Stimulated activated CD8-positive, alpha-beta memory T cell treated with anti-CD3 and anti-CD28 coated beads, Interleukin-4, amount 100 ng/mL, for 4 hours (primary cell): ENCODE results near the gene METTL16.
"Not testable (repeated sequence)": the region's sequence is repeated elsewhere in the genome, so short reads cannot be mapped to it uniquely, and the experiment has no call there.

Experiments used
- DNase-seq, 2 donors: peaks; one replicate each; pipeline ENCODE4 v3.0.0-alpha.2; 2020; ENCODE audit warnings: low read depth in 2 of 2, low spot score in 1 of 2

METTL16 gene

DNA sequence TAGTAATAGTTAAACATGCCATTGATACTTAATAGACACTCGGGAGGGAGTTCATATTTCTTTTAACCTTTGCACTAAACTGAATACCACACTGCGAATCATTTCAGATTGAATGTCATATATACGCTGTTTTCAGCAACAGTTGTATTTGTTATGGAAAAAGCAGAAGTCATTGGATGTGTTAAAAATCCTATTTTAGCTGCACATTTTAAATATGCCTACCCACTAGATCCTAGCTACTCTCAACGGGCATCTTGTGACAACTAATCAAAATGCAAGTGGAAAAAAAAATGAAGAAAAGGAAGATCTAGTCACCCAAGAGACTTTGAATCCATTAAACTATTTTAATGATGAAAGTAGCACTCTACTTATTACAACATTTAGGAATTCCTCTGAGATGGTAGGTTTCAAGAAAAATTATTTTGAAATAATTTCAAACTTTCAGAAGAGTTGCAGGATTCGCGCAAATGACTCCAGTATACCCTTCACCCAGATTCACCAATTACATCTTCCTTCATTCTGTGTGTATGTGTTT, 59.4 kb downstream of the METTL16 start:
- DNase-seq = no peak

DNA sequence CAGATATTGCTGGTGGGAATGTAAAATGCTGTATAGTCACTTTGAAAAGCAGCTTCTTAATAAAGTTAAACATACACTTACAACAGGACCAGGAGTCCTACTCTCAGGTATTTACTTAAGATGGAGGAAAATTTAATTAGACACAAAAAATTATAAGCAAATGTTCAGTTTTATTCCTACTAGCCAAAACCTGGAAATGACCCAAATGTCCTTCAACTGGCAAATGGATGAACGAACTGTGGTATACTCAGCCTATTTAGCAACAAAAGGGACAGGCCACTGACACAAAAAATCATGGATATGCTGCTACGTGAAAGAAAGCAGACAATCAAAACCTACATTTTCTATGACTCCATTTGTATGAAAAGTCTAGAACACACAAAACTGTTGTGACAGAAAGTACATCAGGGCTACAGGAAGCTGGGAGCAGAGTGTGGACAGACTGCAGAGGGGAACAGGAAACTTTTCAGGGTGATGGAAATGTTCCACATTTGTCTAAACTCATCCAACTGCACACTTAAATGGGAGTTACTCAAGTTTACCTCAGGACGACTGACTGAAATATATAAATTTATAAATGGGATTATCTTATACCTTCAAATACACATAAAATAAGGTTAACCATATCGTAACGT, 61.6 kb downstream of the METTL16 start:
- DNase-seq = no peak

DNA sequence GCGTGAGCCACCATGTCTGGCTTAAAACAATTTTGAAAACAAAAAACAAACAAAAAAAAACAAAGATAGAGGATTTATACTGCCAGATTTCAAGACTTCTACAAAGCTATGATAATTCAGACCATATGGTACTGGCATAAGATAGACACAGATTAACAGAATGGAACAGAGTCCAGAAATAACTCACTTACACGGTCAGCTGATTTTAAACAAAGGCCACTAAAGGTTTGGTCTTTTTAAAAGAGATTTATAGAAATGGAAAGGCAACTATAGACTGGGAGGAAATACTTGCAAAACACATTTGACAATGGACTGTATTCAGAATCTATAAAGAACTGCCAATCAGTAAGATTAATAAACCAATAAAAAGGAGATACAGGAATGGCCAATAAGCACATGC, 62.2 kb downstream of the METTL16 start:
- no peak for DNase-seq

DNA sequence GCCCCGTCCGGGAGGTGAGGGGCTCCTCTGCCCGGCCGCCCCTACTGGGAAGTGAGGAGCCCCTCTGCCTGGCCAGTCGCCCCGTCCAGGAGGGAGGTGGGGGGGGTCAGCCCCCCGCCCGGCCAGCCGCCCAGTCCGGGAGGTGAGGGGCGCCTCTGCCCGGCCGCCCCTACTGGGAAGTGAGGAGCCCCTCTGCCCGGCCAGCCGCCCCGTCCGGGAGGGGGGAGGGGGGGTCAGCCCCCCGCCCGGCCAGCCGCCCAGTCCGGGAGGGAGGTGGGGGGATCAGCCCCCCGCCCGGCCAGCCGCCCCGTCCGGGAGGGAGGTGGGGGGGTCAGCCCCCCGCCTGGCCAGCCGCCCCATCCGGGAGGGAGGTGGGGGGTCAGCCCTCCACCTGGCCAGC, 64.2 kb downstream of the METTL16 start:
- not testable (repeated sequence) for DNase-seq

DNA sequence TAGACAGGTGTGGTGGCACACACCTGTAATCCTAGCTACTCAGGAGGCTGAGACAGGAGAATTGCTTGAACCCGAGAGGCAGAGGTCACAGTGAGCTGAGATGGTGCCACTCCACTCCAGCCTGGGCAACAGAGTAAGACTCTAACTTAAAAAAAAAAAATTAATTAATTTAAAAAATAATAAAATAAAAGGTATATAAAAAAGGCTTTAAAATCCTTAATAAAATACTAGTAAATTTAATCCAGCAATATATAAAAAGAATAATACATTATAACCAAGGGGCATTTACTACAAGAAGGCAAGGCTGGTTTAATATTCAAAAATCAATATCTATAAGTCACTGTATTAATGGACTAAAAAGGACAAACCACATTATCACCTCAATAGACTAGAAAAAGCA, 66.0 kb downstream of the METTL16 start:
- no peak for DNase-seq

DNA sequence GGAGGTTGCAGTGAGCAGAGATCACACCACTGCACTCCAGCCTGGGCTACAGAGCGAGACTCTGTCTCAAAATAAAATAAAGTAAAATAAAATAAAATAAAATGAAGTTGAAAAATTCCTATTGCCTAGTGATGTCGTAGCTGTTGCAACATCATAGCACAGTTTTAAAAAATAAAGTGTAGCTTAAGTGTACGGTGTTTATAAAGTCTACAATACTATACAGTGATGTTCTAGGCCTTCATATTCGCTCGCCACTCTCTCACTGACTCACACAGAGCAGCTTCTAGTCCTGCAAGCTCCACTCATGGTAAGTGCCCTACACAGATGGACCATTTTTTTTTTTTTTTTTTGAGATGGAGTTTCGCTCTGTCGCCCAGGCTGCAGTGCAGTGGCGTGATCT, 67.3 kb downstream of the METTL16 start:
- DNase-seq = no peak

DNA sequence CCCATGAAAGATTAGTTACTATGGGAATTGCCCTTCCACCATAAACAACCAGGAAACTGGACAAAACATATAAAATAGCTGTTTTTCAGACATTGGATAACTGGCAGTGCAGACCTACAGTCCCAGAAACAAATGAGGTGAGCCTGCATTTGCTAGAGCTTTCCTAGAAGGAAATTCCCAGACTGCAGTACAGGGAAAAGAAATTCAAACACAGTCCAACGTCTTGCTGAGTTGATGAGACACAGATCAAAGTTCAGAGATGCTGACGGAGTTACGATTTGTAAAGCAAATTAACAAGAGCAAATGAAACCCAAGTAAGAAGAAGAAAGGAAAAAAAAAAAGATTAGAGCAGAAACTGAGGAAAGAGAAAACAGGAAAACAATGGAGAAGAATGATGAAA, 69.5 kb downstream of the METTL16 start:
- DNase-seq = no peak

DNA sequence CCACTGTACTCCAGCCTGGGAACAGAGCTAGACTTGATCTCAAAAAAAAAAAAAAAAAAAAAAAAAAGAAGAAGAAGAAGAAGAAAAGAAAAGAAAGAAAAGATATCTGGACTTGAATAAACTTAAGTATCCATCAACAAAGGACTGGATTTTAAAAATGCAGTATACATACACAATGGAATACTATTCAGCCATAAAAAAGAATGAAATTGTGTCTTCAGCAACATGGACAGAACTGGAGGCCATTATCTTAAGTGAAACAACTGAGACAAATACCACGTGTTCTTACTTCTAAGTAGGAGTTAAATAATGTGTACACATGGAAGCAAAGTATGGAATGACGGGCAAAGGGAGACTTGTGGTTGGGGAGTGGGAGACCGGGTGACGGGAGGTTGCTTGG, 70.8 kb downstream of the METTL16 start:
- DNase-seq = no peak

DNA sequence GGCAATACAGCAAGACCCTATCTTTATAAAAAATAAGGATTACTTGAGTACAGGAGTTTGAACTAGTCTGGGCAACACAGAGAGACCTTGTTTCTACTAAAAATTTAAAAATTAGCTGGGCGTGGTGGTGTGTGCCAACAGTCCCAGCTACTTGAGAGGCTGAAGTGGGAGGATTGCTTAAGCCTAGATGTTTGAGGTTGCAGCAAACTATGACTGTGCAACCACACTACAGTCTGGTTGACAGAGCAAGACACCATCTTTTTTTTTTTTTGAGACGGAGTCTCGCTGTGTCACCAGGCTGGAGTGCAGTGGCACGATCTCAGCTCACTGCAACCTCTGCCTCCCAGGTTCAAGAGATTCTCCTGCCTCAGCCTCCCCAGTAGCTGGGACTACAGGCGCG, 71.7 kb downstream of the METTL16 start:
- DNase-seq = not testable (repeated sequence)

DNA sequence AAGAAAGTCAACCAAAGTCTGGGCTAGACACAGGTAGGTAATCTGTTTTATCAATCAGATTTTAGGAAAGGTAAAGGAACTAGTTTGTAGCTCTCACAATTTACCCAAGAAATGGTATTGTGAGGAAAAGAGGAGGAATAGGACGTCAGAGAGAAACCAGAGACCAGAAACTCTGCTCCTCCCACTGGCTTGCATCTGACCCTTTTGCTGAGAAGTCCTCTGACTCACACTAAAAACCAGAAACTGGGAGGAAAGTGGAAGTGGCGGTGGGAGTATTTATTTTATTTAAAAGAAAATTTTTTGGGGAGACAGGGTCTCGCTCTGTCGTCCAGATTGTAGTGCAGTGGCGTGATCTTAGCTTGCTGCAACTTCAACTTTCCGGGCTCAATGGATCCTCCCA, 72.9 kb downstream of the METTL16 start:
- DNase-seq = no peak

DNA sequence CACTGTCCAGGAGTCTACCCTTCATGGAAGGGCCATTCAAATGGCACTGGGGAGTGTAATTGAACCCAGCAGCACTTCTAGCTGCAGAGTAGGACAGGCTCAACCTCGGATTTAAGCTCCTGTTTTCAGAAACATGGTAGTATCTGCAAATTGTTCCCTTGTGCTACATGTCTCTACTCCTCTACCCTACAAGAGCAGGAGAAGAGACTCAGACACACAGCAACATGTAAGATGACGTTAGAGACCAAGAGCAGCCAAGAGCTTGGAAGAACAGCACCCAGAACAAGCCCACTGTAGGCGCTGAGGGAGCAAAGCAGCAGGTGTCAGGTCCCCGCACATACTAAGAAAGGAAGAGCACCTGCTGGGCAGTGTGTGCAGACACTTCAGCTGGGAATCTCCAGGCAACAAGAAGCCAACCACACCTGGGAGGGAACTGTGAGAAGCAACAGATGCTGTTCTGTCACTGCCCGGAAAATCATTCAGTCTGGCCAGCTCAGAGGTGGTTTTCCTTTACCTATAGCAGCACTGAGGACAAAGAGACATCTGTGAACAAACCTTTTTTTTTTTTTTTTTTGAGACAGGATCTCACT, 75.3 kb downstream of the METTL16 start:
- DNase-seq = no peak

DNA sequence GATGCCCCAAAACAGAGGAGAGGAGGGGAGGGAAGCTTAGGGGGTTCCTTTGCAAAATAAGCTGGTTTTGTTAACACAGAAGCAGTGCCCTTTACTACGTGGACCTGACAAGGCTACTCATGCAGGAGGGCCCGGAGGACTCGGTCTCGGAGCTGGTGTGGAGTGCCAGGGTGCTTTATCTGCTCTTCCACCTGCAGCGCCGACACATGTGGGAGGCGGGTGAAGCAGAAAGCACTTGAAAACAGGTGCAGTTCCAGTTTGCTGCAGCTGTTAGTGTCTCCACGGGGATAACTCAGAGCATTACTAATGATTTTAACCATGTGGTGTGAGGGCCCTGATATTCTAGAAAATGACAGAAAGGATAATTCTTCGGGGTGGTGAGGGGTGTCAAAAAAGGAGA, 75.8 kb downstream of the METTL16 start:
- no peak for DNase-seq

DNA sequence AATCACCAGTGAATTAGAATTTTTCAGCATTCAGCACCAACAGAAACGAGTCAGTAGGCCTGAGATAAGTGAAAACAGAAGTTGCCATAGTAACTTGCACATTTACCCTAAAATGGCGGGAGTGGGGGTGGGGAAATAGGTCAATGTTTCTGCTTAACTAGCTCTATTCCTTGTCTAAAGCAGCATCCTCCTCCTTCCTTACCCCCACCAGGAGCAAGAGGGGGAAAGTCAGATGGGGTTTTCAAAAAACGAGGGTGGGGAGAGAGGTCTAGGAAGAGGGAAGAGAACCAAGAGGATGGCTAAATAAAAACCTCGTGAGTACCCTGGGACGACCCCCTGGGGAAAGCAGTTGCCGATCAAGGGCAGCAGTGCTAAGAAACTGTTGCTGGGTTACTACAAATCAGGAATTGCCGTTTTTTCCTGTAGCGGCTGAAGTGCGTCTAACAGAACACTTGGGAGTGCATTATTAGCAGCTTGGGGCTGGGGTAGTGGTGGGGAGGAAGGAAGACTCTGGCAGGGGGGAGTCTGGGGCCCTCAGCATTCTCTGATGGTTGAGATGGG, 76.4 kb downstream of the METTL16 start:
- DNase-seq = no peak

DNA sequence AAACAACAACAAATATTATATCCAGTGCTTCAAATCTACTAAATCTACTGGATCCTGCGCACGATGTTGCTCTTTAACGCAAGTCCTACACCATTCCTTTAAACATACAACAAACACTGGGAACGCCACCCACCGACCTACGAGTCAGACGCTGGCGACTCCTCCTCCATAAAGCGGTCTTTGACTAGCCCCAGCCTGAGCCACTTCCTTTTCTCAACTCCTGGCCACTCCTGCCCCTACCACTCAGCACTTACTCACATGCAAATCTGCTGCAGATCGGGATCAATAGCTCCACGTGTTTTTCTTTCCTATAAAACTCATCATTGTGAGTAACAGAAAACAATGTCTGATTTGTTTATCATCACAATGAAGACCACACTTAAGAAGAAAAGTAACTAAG, 78.0 kb downstream of the METTL16 start:
- DNase-seq = no peak

DNA sequence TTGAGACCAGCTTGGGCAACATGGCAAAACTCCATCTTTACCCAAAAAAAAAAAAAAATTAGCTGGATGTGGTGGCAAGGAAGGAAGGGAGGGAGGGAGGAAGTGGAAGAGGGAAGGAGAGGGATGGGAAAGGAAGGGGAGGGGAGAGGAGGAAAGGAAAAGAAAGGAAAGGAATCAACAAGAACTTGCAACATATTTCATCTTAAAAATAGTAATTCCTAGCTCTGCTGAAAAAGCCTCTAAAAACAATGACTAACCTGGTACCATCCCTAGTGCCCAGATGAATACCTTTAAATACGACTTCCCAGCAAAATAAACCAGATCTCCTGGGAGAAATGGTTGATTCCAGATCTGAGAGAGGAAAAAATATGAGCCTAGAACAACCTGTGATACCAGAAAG, 83.8 kb downstream of the METTL16 start:
- no peak for DNase-seq

DNA sequence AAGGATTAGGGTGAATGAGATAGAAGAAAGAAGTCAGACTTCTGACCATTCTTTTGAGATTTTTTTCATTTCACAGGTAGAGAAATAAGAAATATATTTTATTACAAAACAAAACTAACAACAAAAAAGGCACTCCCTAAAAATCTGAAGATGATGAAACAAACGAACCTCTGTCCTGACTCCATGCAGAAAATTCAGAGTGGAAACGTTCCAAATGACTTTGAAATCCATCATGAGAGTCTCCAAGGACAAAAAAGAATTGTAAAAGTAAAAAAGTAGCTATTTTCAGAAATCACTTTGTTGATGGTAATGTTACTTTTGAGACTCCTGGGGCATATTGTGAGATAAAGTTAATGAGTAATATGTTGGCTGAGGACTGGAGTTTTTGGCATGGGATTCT, 84.5 kb downstream of the METTL16 start:
- DNase-seq = no peak

DNA sequence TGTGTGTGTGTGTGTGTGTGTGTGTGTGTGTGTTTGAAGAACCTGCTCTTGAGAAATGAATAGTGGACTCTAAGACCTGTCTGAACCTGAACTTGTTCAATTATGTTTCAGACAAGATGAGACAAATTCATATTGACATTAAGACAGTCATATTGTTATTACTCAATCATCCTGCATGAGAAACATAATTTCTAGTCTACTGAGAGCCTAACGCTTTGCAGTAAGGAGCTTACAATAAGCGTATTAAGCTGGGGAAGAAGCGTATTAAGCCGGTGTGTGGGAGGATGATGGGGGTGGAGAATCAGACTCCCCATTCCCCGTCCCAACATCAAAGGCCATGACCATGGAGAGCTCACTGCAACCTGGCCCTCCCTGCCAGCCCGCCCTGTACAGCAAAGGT, 88.4 kb downstream of the METTL16 start:
- no peak for DNase-seq

DNA sequence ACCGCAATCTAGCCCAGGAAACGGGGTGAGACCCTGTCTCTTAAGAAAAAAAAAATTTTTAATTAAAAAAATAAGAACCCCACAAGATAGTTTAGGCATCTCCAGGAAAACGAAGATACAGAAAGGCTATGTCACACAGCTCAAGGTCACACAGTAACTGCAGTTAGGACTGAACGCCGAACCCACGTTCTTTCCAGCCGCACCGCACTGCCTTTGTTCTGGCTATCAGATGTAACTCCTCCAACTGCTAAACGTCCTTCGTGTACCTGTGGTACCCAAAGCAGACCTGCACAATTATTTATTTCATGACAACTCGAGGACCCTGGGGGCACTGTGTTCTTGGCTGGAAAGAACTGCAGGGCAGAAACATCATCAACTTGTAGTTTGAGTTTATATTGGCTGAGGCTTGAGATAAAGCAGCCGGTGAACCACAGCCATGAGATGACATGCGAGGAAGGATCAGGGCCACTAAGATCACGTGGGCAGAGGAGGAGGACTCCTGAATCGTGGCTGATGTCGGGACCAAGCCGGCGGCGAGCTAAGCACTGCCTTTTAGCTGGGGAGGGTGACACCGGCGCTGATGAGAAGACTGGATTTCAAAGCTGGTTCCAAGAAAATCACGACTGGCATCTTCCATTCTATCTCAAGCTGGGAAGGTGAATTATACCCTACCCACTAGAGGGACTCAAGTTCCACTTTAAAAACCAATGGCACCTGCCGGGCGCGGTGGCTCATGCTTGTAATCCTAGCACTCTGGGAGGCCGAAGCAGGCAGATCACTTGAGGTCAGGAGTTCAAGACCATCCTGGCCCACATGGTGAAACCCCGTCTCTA, 90.2 kb downstream of the METTL16 start:
- DNase-seq = no peak

DNA sequence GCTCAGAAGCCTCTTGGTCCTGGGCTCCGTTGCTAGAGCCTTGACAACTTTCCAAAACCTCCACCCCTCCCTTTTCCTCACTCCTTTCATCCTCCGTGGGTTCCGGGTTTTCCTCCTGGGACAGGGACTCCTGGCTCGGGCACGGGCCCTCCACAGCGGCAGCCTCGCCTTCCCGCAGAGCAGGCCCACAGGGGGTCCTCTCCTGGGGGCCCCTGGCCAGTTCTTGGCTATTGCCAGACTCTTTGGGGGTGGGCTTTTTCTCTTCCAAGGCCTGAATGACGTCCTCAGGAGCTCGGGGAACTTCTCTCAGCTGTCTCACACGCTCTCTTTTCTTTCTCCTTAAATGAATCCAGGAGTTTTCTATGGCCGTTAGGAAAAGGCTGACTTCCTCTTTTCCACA, 91.5 kb downstream of the METTL16 start:
- DNase-seq = no peak

DNA sequence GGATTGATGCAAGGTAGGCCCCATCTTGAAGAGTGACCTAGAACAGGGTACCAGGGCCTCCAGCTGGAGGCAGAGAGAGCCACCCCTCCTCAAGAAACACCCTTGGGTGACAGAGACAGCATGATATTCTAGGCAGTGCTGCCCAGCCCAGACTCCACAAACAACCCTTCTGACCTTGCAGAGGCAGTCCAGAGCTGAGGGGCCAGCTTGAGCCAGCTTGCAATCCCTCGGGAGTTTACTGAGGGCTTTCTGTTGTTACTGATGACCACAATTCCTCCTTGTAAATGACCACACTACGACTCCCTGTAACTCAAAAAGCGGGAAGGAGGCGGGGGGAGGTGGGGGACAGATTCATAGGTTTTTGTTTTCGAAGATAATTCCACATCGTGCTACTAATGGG, 92.2 kb downstream of the METTL16 start:
- no peak for DNase-seq

DNA sequence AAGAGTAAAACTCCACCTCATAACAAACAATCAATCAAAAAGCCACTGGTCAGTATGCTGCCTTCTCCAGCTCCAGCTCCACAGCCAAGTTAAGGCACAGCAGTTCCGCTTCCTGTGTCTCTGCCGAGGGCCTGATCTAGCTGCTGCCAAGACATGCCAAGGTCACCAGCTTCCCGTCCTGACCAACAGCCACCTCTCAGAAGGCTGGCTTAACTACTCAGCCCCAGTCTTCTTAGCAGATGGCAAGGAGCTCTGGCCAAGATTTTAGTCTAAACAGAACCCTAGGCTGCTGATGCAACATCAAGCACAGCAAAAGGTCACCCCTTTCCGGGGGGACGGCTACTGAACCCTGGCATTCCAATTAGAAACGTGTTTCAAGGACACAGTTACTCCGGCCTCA, 93.1 kb downstream of the METTL16 start:
- no peak for DNase-seq
